Colonic mucosa (tissue), 4 donors: Measurements from ENCODE around the gene DYRK3. TPM values are rescaled to one million over a fixed set of nuclear protein-coding genes. Genes with fewer than 3 reads are reported as not detected.

Experiments used
- DNase-seq: peaks from one replicate; pipeline ENCODE4 v3.0.0-alpha.2; 2020
- H3K27ac ChIP-seq: fragments of 200-600 bp; one replicate; pipeline ENCODE4 v1.8.0; 2021
- H3K27me3 ChIP-seq: fragments of 200-600 bp; one replicate; pipeline ENCODE4 v1.8.0; 2021
- H3K36me3 ChIP-seq: fragments of 200-600 bp; one replicate; pipeline ENCODE4 v1.8.0; 2021
- H3K4me1 ChIP-seq: fragments of 200-600 bp; one replicate; pipeline ENCODE4 v1.8.0; 2021; ENCODE audit warnings: mild to moderate bottlenecking
- H3K4me3 ChIP-seq: fragments of 200-600 bp; one replicate; pipeline ENCODE4 v1.8.0; 2021
- H3K9ac ChIP-seq, 2 donors: one replicate each; pipeline ENCODE4 v1.7.0; 2013; ENCODE audit warnings: control low read depth in 2 of 2, low read depth in 2 of 2, low read length in 2 of 2
- H3K9me3 ChIP-seq: fragments of 200-600 bp; one replicate; pipeline ENCODE4 v1.8.0; 2021
- intact Hi-C: fragments of 100-400 bp; cut with DNase I; formaldehyde crosslinking; loops from one replicate; pipeline ENCODE4 v1.14.1; 2022
- total RNA-seq, 2 donors: library from RNA; stranded (reverse); fragmentation: NEBNext Ultra II Directional in 1 of 2; extraction: Animal tissue kit (Norgen Biotek cat#: 25700) in 1 of 2; gene quantifications; one replicate each; pipeline ENCODE4 v1.2.1, GENCODE V29; 2021
- TF ChIP-seq, protein P1 (sequence below): fragments of 200-600 bp; IDR thresholded peaks from one replicate; pipeline ENCODE4 v1.8.0; 2022; ENCODE audit warnings: antibody characterized with exemption, mild to moderate bottlenecking
- donor health status: healthy.
- donor health status: DM: no; HTN: no; CAD: no.
- donor health status: DM: no; HTN: no; CAD: no.

The DYRK3 gene
- total RNA-seq, 2 donors from 2014 or later, result 0.86 to 1.9 TPM

GRCh38 chr1:206590025-206590758 lies 45.1 kb upstream of the DYRK3 start:
- TF ChIP-seq, protein P1, sequence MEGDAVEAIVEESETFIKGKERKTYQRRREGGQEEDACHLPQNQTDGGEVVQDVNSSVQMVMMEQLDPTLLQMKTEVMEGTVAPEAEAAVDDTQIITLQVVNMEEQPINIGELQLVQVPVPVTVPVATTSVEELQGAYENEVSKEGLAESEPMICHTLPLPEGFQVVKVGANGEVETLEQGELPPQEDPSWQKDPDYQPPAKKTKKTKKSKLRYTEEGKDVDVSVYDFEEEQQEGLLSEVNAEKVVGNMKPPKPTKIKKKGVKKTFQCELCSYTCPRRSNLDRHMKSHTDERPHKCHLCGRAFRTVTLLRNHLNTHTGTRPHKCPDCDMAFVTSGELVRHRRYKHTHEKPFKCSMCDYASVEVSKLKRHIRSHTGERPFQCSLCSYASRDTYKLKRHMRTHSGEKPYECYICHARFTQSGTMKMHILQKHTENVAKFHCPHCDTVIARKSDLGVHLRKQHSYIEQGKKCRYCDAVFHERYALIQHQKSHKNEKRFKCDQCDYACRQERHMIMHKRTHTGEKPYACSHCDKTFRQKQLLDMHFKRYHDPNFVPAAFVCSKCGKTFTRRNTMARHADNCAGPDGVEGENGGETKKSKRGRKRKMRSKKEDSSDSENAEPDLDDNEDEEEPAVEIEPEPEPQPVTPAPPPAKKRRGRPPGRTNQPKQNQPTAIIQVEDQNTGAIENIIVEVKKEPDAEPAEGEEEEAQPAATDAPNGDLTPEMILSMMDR, result no peak
- Histone ChIP-seq H3K4me1 (no peaks in the 10 kb centered on the region), H3K4me3 (no peak overlapping the region), H3K9ac (no peak overlapping the region), H3K27ac (peak overlapping the region; percentile 32), H3K9me3 (no peaks in the 10 kb centered on the region), H3K36me3 (no peaks in the 10 kb centered on the region), H3K27me3 (no peaks in the 10 kb centered on the region)
- DNase-seq, result no peak
- intact Hi-C loops, result no loop called here

GRCh38 chr1:206591226-206591625 lies 44.1 kb upstream of the DYRK3 start:
- no peak overlapping the region for H3K9ac ChIP-seq
- TF ChIP-seq, protein P1, result no peak
- no peak for DNase-seq
- H3K4me1 ChIP-seq, result no peaks in the 10 kb centered on the region
- H3K27me3 ChIP-seq, result no peaks in the 10 kb centered on the region
- H3K27ac ChIP-seq, result no peak overlapping the region
- H3K36me3 ChIP-seq, result no peaks in the 10 kb centered on the region
- intact Hi-C loops, result no loop called here
- no peak overlapping the region for H3K4me3 ChIP-seq
- no peaks in the 10 kb centered on the region for H3K9me3 ChIP-seq

- H3K36me3 ChIP-seq, result peaks cover under 1% of the 10 kb centered on the region
- H3K4me1 ChIP-seq, result no peaks in the 10 kb centered on the region
Observed at GRCh38 chr1:206591696-206592095, 43.6 kb upstream of the DYRK3 start.

DNA sequence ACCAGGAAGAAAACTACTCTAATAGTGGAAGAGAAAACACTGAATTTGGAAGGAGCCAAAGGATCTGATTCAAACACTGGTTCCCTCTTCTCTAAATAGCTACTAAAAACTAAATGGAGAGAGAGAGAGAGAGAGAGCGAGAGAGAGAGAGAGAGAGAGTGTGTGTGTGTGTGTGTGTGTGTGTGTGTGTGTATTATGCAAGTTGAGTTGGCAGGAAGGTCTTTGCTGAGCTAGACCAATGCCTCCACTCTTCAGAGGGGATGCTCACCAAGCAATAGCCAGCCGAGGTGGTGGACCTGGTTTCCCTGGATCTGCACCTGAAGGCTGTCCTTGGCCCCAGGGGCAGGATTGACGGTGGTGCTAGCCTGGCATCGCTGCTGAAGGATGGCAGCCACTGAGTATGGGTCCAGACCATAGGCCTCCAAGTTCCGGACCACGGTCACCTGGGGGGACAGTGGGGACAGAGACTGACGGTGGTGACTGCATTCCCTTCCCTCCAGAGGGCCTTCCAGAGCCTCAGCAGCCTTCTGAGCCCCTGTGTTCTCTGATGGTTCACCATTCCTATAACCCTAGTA lies 41.9 kb upstream of the DYRK3 start:
- Histone ChIP-seq H3K4me1 (no peaks in the 10 kb centered on the region), H3K9ac (no peak overlapping the region), H3K27ac (no peak overlapping the region), H3K4me3 (no peak overlapping the region), H3K36me3 (peaks cover 5% of the 10 kb centered on the region), H3K9me3 (no peaks in the 10 kb centered on the region), H3K27me3 (no peaks in the 10 kb centered on the region)
- TF ChIP-seq, protein P1, result no peak
- intact Hi-C loops, result no loop called here
- no peak for DNase-seq

More at GRCh38 chr1:206591696-206592095, 43.6 kb upstream of the DYRK3 start:
- TF ChIP-seq, protein P1, result no peak
- Histone ChIP-seq H3K4me3 (no peak overlapping the region), H3K9ac (no peak overlapping the region), H3K9me3 (no peaks in the 10 kb centered on the region), H3K27me3 (no peaks in the 10 kb centered on the region), H3K27ac (no peak overlapping the region)
- DNase-seq, result no peak
- intact Hi-C loops, result no loop called here

DNA sequence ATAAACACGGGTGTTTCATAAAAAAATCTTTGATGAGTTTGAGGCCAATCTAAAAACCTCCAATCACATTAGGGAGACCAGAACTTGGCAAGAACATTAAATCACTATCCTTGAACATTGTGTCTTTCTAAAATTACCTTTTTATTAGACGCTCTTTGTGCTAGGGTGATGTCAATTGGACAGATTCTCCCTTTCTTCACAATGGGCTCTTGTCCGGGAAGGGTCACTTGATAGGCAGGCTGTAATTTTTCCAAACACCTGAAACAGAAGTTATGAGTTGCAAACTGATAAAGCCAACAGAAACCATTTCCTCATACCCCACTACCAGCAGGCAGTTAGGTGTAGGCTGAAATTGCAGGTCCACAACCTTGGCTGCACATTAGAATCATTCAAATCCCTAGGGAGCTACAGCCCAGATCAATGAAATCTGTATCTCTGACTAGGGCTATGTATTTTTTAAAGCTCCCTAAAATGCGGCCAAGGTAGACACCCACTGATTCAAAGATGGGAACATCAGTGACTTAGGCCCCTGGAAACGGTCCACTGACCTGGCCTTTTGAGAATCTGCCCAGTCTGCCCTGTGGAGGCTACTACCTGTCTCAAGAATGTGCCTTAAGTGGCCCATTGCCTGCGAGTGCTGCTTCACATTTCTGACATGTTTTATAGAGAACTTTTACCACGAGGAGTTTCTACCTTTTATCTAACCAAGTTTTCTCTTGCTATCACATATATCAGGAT lies 39.6 kb upstream of the DYRK3 start:
- H3K9ac ChIP-seq, result no peak overlapping the region
- H3K27me3 ChIP-seq, result no peaks in the 10 kb centered on the region
- H3K4me1 ChIP-seq, result no peaks in the 10 kb centered on the region
- TF ChIP-seq, protein P1, result no peak
- H3K9me3 ChIP-seq, result no peaks in the 10 kb centered on the region
- no peak overlapping the region for H3K4me3 ChIP-seq
- peaks cover 5% of the 10 kb centered on the region for H3K36me3 ChIP-seq
- no peak overlapping the region for H3K27ac ChIP-seq
- intact Hi-C loops, result no loop called here
- no peak for DNase-seq
